B cell (primary cell): Measurements from ENCODE around the gene HOTAIR. TPM values are rescaled to one million over a fixed set of nuclear protein-coding genes. Genes with fewer than 3 reads are reported as not detected.

ENCODE experiments used
- ATAC-seq: fragments of 200-7000 bp; cut with Tn5 transposase; one replicate; pipeline ENCODE4 v1.10.0; 2021; ENCODE audit warnings: low read depth, mild to moderate bottlenecking, moderate number of reproducible peaks, moderate library complexity
- CTCF ChIA-PET: fragments of 350-600 bp; sonication (Branson Sonifier 250); formaldehyde crosslinking; loops from one replicate; lab custom pipeline; 2021; ENCODE audit warnings: antibody characterized with exemption, inconsistent platforms; lab: Charles Lee
- POLR2A ChIA-PET: fragments of 350-600 bp; sonication (Branson Sonifier 250); formaldehyde crosslinking; loops from one replicate; lab custom pipeline; 2021; ENCODE audit warnings: antibody characterized with exemption; lab: Charles Lee
- DNase-seq: peaks from one replicate; pipeline ENCODE4 v3.0.0; 2013
- H2AFZ ChIP-seq: 2 replicates; pipeline ENCODE4 v1.6.1; 2012; ENCODE audit warnings: mild to moderate bottlenecking, low read depth, low read length; ENCODE audit not compliant: insufficient read depth, poor library complexity, severe bottlenecking
- H3K27ac ChIP-seq, 2 donors: 1 replicate in 1 of 2; 2 replicates in 1 of 2; pipeline ENCODE4 v1.5.1; 2012 to 2013; ENCODE audit warnings: low read length in 2 of 2, mild to moderate bottlenecking in 2 of 2, moderate library complexity in 1 of 2
- H3K27me3 ChIP-seq, 4 experiments: fragments of 200-600 bp in 1 of 4; sonication (generic) in 1 of 4; replicated peaks in 1 of 4; 1 replicate in 2 of 4; 2 replicates in 2 of 4; pipeline versions ENCODE4 v1.6.1 to v1.7.0; 2013 to 2016; ENCODE audit warnings: low read length in 3 of 4, mild to moderate bottlenecking in 2 of 4, mixed read lengths in 1 of 4, moderate library complexity in 1 of 4; ENCODE audit not compliant: insufficient read depth in 4 of 4, control insufficient read depth in 3 of 4; ENCODE audit errors: control extremely low read depth in 1 of 4
- H3K36me3 ChIP-seq, 2 experiments: replicated peaks in 1 of 2; 1 replicate in 1 of 2; 2 replicates in 1 of 2; pipeline versions ENCODE4 v1.6.1 to v1.7.1; 2013; ENCODE audit warnings: low read length in 1 of 2; ENCODE audit not compliant: insufficient read depth in 2 of 2, control insufficient read depth in 1 of 2; ENCODE audit errors: control extremely low read depth in 1 of 2, extremely low read depth in 1 of 2
- H3K4me1 ChIP-seq, 2 donors: fragments of 200-600 bp in 1 of 2; sonication (generic) in 1 of 2; 1 replicate in 1 of 2; 2 replicates in 1 of 2; pipeline versions ENCODE4 v1.5.1 to v1.6.1; 2013 to 2017; ENCODE audit warnings: low read length in 2 of 2; ENCODE audit not compliant: control insufficient read depth in 2 of 2, insufficient read depth in 2 of 2
- H3K4me2 ChIP-seq: replicated peaks from 2 replicates; pipeline ENCODE3; 2012; ENCODE audit warnings: mild to moderate bottlenecking, low read depth, low read length; ENCODE audit not compliant: poor library complexity, severe bottlenecking
- H3K4me3 ChIP-seq, 5 experiments: fragments of 200-600 bp in 1 of 5; sonication (generic) in 1 of 5; 1 replicate in 3 of 5; 2 replicates in 2 of 5; pipeline versions ENCODE4 v1.5.1 to v1.7.0; 2011 to 2016; ENCODE audit warnings: low read length in 4 of 5, mild to moderate bottlenecking in 4 of 5, low read depth in 2 of 5, control low read depth in 1 of 5, moderate library complexity in 1 of 5; ENCODE audit not compliant: insufficient read depth in 1 of 5; ENCODE audit errors: control extremely low read depth in 1 of 5, extremely low read depth in 1 of 5
- H3K79me2 ChIP-seq: fragments of 200-600 bp; sonication (generic); one replicate; pipeline ENCODE4 v1.6.0; 2016; ENCODE audit warnings: low read length; ENCODE audit not compliant: control insufficient read depth, insufficient read depth
- H3K9ac ChIP-seq: fragments of 200-600 bp; sonication (generic); 2 replicates; pipeline ENCODE4 v1.6.1; 2017; ENCODE audit warnings: mild to moderate bottlenecking, low read length, moderate library complexity
- H3K9me3 ChIP-seq, 3 donors: one replicate each; pipeline versions ENCODE4 v1.6.1 to v1.7.1; 2013; ENCODE audit warnings: low read length in 2 of 3; ENCODE audit not compliant: control insufficient read depth in 2 of 3, insufficient read depth in 1 of 3; ENCODE audit errors: control extremely low read depth in 1 of 3
- H4K20me1 ChIP-seq: 2 replicates; pipeline ENCODE4 v1.6.0; 2012; ENCODE audit warnings: mild to moderate bottlenecking, low read length; ENCODE audit not compliant: insufficient read depth, control insufficient read depth, poor library complexity, severe bottlenecking
- H3K27ac Mint-ChIP-seq: one replicate; pipeline ENCODE4 v1.8.0; 2021; ENCODE audit warnings: mixed read lengths
- H3K27me3 Mint-ChIP-seq: one replicate; pipeline ENCODE4 v1.8.0; 2021; ENCODE audit warnings: mixed read lengths
- H3K4me1 Mint-ChIP-seq: one replicate; pipeline ENCODE4 v1.8.0; 2021; ENCODE audit warnings: mixed read lengths
- H3K4me3 Mint-ChIP-seq: one replicate; pipeline ENCODE4 v1.8.0; 2021; ENCODE audit warnings: mixed read lengths
- H3K9me3 Mint-ChIP-seq: one replicate; pipeline ENCODE4 v1.8.0; 2022; ENCODE audit warnings: mixed read lengths; ENCODE audit not compliant: insufficient read depth
- CTCF ChIP-seq: fragments of 200-600 bp; IDR thresholded peaks from one replicate; pipeline ENCODE4 v1.8.0; 2022; ENCODE audit warnings: antibody characterized with exemption, mild to moderate bottlenecking
- EZH2 ChIP-seq: IDR thresholded peaks from 2 replicates; pipeline ENCODE4 v1.6.1; 2012; ENCODE audit warnings: borderline replicate concordance, low read depth, mild to moderate bottlenecking, moderate library complexity, low read length; ENCODE audit not compliant: insufficient read depth, poor library complexity, severe bottlenecking
- WGBS: methylation state at CpG from one replicate; pipeline ENCODE4 v1.1.5; 2013; ENCODE audit warnings: missing lambda C conversion rate; ENCODE audit not compliant: insufficient coverage; 5-methylcytosine and 5-hydroxymethylcytosine counted together
- intact Hi-C: fragments of 100-400 bp; cut with micrococcal nuclease; formaldehyde crosslinking; loops from one replicate; pipeline ENCODE4 v1.10.0; 2022
- polyA plus RNA-seq: library from polyadenylated mRNA; depleted of rRNA; stranded (reverse); fragments of >200 nt; gene quantifications from 2 replicates; pipeline ENCODE4 v1.2.3, GENCODE V29; 2012
- total RNA-seq, 2 donors: library from RNA; stranded (reverse); fragments of 120-200 nt in 1 of 2; gene quantifications; 1 replicate in 1 of 2; 2 replicates in 1 of 2; pipeline versions ENCODE4 v1.2.3 to v1.2.4, GENCODE V29; 2013 to 2022

HOTAIR gene
- total and polyA plus RNA-seq, 2 donors (not counting 1 experiment from before 2014, with no cell fraction given) = not detected

DNA sequence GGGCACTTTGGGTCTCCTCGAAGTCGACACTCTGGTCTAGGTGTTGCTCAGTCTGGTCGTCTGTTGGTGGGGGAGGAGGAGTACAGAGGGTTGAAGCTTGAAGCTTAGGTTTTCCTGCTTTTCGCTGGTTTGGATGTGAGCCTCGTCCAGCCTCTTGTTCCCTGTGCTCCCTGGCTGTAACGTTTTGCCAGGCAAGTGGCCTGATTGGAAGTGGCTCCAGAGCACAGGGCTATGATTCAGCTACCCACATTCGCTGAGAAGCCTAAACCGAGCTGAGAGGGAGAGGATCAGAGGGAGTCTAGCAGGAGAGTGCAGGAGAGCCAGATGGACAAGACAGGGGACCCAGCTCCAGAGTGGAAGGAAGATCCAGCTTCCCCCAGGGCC, 16.3 kb upstream of the HOTAIR start:
- DNase-seq (no peak), ATAC-seq (no peak)
- H3K9me3 Mint-ChIP-seq = no peaks in the 10 kb centered on the region
- Histone ChIP-seq H3K27ac (no peak overlapping the region), H3K4me3 (no peak overlapping the region), H3K27me3 (peaks cover 0 to 99% (median 90%) of the 10 kb centered on the region in 4 experiments), H3K4me1 (peaks cover 27 to 54% of the 10 kb centered on the region in 2 donors), H3K4me2 (no peak overlapping the region), H3K36me3 (no peaks in the 10 kb centered on the region), H3K9ac (no peak overlapping the region), H3K79me2 (no peaks in the 10 kb centered on the region), H2AFZ (no peak overlapping the region), H3K9me3 (peaks cover 0 to 58% (median 0%) of the 10 kb centered on the region in 3 donors), H4K20me1 (no peaks in the 10 kb centered on the region)
- peaks cover 39% of the 10 kb centered on the region for H3K4me1 Mint-ChIP-seq
- peaks cover 95% of the 10 kb centered on the region for H3K27me3 Mint-ChIP-seq
- H3K4me3 Mint-ChIP-seq = no peak overlapping the region
- 13% methylated on average over 8 of the region's 8 CpGs for WGBS
- ChIA-PET CTCF (interaction anchor here (1.2 to 2.8 kb wide), 5 partner anchors 13 to 211 kb away, joined by 3 to 11 read pairs (median 5); no protein-coding TSS in a partner anchor), POLR2A (no interaction called here)
- TF ChIP-seq EZH2 (no peak), CTCF (no peak)
- no peak overlapping the region for H3K27ac Mint-ChIP-seq
- intact Hi-C loops = no loop called here

- H3K27ac ChIP-seq = no peak overlapping the region
- no peak overlapping the region for H3K9ac ChIP-seq
- Mint-ChIP-seq H3K27me3 (peaks cover 92% of the 10 kb centered on the region), H3K4me3 (no peak overlapping the region), H3K9me3 (no peaks in the 10 kb centered on the region), H3K4me1 (peaks cover 35% of the 10 kb centered on the region), H3K27ac (no peak overlapping the region)
- no peaks in the 10 kb centered on the region for H4K20me1 ChIP-seq
- TF ChIP-seq EZH2 (no peak), CTCF (no peak)
- ATAC-seq = no peak
- peaks cover 0 to 99% (median 91%) of the 10 kb centered on the region in 4 experiments for H3K27me3 ChIP-seq
- H2AFZ ChIP-seq = no peak overlapping the region
- intact Hi-C loops = no loop called here
- no peaks in the 10 kb centered on the region for H3K36me3 ChIP-seq
- no peak overlapping the region for H3K4me2 ChIP-seq
- 13% methylated on average over 19 of the region's 27 CpGs for WGBS
- no peaks in the 10 kb centered on the region for H3K79me2 ChIP-seq
- H3K9me3 ChIP-seq = peaks cover 0 to 62% (median 0%) of the 10 kb centered on the region in 3 donors
- H3K4me3 ChIP-seq = no peak overlapping the region
- peaks cover 27 to 54% of the 10 kb centered on the region in 2 donors for H3K4me1 ChIP-seq
- DNase-seq = no peak
- ChIA-PET CTCF (interaction anchor here (1.0 to 2.8 kb wide), 7 partner anchors 14 to 211 kb away, joined by 3 to 11 read pairs (median 5); no protein-coding TSS in a partner anchor), POLR2A (no interaction called here)
Measured at GRCh38 chr12:53990311-53991076, 15.7 kb upstream of the HOTAIR start.
